HEK293 (cell line): ENCODE results near the gene ARSJ.

Experiments used
- CTCF ChIA-PET: fragments of 350-600 bp; formaldehyde crosslinking; extraction: SDS; loops from one replicate; lab custom pipeline; 2021; ENCODE audit warnings: antibody characterized with exemption; lab: Yijun Ruan, JAX
- POLR2A ChIA-PET: fragments of 300-600 bp; formaldehyde crosslinking; extraction: SDS; loops from one replicate; lab custom pipeline; 2020; ENCODE audit warnings: antibody characterized with exemption, inconsistent platforms; lab: Yijun Ruan, JAX
- H3K27ac ChIP-seq: fragments of 200-500 bp; sonication (Bioruptor generic); 2 replicates; pipeline ENCODE4 v1.5.1; 2014; ENCODE audit warnings: low read depth, low read length, control low read depth, inconsistent platforms; ENCODE audit errors: extremely low read depth
- H3K36me3 ChIP-seq, 2 experiments: fragments of 200-500 bp in 1 of 2; sonication (Bioruptor generic) in 1 of 2; 1 replicate in 1 of 2; 2 replicates in 1 of 2; pipeline ENCODE4 v1.5.1; 2014 to 2017; ENCODE audit warnings: inconsistent platforms in 2 of 2, low read length in 2 of 2; ENCODE audit not compliant: control insufficient read depth in 2 of 2, insufficient read depth in 1 of 2
- H3K4me1 ChIP-seq: fragments of 200-500 bp; sonication (Bioruptor generic); 2 replicates; pipeline ENCODE4 v1.5.1; 2014; ENCODE audit warnings: mild to moderate bottlenecking, low read length, inconsistent platforms; ENCODE audit not compliant: control insufficient read depth, insufficient read depth
- H3K4me3 ChIP-seq: 2 replicates; pipeline ENCODE4 v1.5.1; 2011; ENCODE audit warnings: low read depth, mild to moderate bottlenecking, control low read depth, low read length, moderate library complexity
- H3K9me3 ChIP-seq: fragments of 200-500 bp; sonication (Bioruptor generic); 2 replicates; pipeline ENCODE4 v1.5.1; 2014; ENCODE audit warnings: low read depth, low read length, inconsistent platforms; ENCODE audit not compliant: control insufficient read depth, insufficient read depth
- BCL11A ChIP-seq: fragments of 450-650 bp; formaldehyde crosslinking; IDR thresholded peaks from 2 replicates; pipeline ENCODE4 v1.5.1; 2016; ENCODE audit warnings: low read depth, missing biosample characterization, missing genetic modification characterization
- KLF7 ChIP-seq: fragments of 450-650 bp; formaldehyde crosslinking; IDR thresholded peaks from 2 replicates; pipeline ENCODE4 v1.5.1; 2016; ENCODE audit warnings: missing biosample characterization, missing genetic modification characterization, borderline replicate concordance
- MZF1 ChIP-seq: fragments of 450-650 bp; formaldehyde crosslinking; IDR thresholded peaks from 2 replicates; pipeline ENCODE4 v1.5.1; 2017; ENCODE audit warnings: missing biosample characterization, missing genetic modification characterization, borderline replicate concordance
- PRDM1 ChIP-seq: fragments of 450-650 bp; formaldehyde crosslinking; IDR thresholded peaks from 2 replicates; pipeline ENCODE4; 2016; ENCODE audit warnings: missing biosample characterization, missing genetic modification characterization
- YY1 ChIP-seq: fragments of 450-650 bp; formaldehyde crosslinking; IDR thresholded peaks from 2 replicates; pipeline ENCODE4 v1.5.1; 2018; ENCODE audit warnings: missing biosample characterization, missing genetic modification characterization
- ZBTB11 ChIP-seq: fragments of 450-650 bp; formaldehyde crosslinking; conservative IDR thresholded peaks from 2 replicates; pipeline ENCODE4 v1.5.1; 2016; ENCODE audit warnings: low read depth, missing biosample characterization, missing genetic modification characterization
- ZNF23 ChIP-seq: fragments of 450-650 bp; formaldehyde crosslinking; IDR thresholded peaks from 2 replicates; pipeline ENCODE4 v1.5.1; 2016; ENCODE audit warnings: missing biosample characterization, missing genetic modification characterization, borderline replicate concordance
- ZNF26 ChIP-seq: fragments of 450-650 bp; formaldehyde crosslinking; IDR thresholded peaks from 2 replicates; pipeline ENCODE4 v1.5.1; 2016; ENCODE audit warnings: missing biosample characterization, missing genetic modification characterization
- ZNF423 ChIP-seq: fragments of 450-650 bp; formaldehyde crosslinking; IDR thresholded peaks from 2 replicates; pipeline ENCODE4 v1.5.1; 2016; ENCODE audit warnings: missing biosample characterization, missing genetic modification characterization
- ZNF529 ChIP-seq: fragments of 450-650 bp; formaldehyde crosslinking; IDR thresholded peaks from 2 replicates; pipeline ENCODE4 v1.5.1; 2017; ENCODE audit warnings: missing genetic modification characterization, missing biosample characterization; ENCODE audit not compliant: insufficient replicate concordance
- ZNF549 ChIP-seq: fragments of 450-650 bp; IDR thresholded peaks from 2 replicates; pipeline ENCODE4 v1.5.1; 2018; ENCODE audit warnings: missing biosample characterization, missing genetic modification characterization, mild to moderate bottlenecking, inconsistent platforms, moderate library complexity
- ZNF600 ChIP-seq: fragments of 450-650 bp; formaldehyde crosslinking; IDR thresholded peaks from 2 replicates; pipeline ENCODE4 v1.5.1; 2016; ENCODE audit warnings: missing biosample characterization, missing genetic modification characterization
- ZNF621 ChIP-seq: fragments of 450-650 bp; formaldehyde crosslinking; IDR thresholded peaks from 2 replicates; pipeline ENCODE4 v1.5.1; 2017; ENCODE audit warnings: missing biosample characterization, missing genetic modification characterization
- ZNF776 ChIP-seq: fragments of 450-650 bp; formaldehyde crosslinking; IDR thresholded peaks from 2 replicates; pipeline ENCODE4 v1.5.0; 2017; ENCODE audit warnings: missing biosample characterization, missing genetic modification characterization, borderline replicate concordance
- ZNF777 ChIP-seq: fragments of 450-650 bp; formaldehyde crosslinking; IDR thresholded peaks from 2 replicates; pipeline ENCODE4 v1.5.1; 2017; ENCODE audit warnings: missing biosample characterization, missing genetic modification characterization, borderline replicate concordance
- ZNF830 ChIP-seq: fragments of 450-650 bp; IDR thresholded peaks from 2 replicates; pipeline ENCODE4 v1.5.0; 2018; ENCODE audit warnings: missing biosample characterization, missing genetic modification characterization, low read depth, mild to moderate bottlenecking, moderate library complexity
- ZNF837 ChIP-seq: fragments of 450-650 bp; formaldehyde crosslinking; IDR thresholded peaks from 2 replicates; pipeline ENCODE4 v1.5.1; 2016; ENCODE audit warnings: missing biosample characterization, missing genetic modification characterization
- ZSCAN18 ChIP-seq: fragments of 450-650 bp; formaldehyde crosslinking; IDR thresholded peaks from 2 replicates; pipeline ENCODE4 v1.5.1; 2016; ENCODE audit warnings: missing biosample characterization, missing genetic modification characterization
- ZSCAN4 ChIP-seq: fragments of 450-650 bp; formaldehyde crosslinking; IDR thresholded peaks from 2 replicates; pipeline ENCODE4 v1.5.1; 2017; ENCODE audit warnings: missing biosample characterization, missing genetic modification characterization

ARSJ gene

GRCh38 chr4:113885291-113885690, 94.2 kb downstream of the ARSJ start:
- H3K36me3 ChIP-seq, result no peaks in the 10 kb centered on the region
- H3K4me1 ChIP-seq, result no peaks in the 10 kb centered on the region; the same call in 1 of the 2 replicates
- H3K27ac ChIP-seq, result no peak overlapping the region
- H3K4me3 ChIP-seq, result no peak overlapping the region
- H3K9me3 ChIP-seq, result no peaks in the 10 kb centered on the region
- ChIA-PET CTCF (no interaction called here), POLR2A (no interaction called here)
- TF ChIP-seq ZNF423 (no peak), ZNF776 (no peak), ZNF600 (tag by site-specific recombination) (no peak), ZNF830 (tag by site-specific recombination) (no peak), ZNF23 (no peak), PRDM1 (no peak), ZBTB11 (tag by site-specific recombination) (no peak), ZSCAN4 (no peak), ZNF549 (tag by site-specific recombination) (no peak), ZNF621 (no peak), ZNF529 (tag by site-specific recombination) (no peak), MZF1 (tag by site-specific recombination) (no peak), ZNF777 (tag by site-specific recombination) (no peak), KLF7 (tag by site-specific recombination) (no peak), ZNF837 (tag by site-specific recombination) (no peak), ZSCAN18 (tag by site-specific recombination) (no peak), ZNF26 (no peak), BCL11A (no peak)

- POLR2A ChIA-PET, result no interaction called here
- CTCF ChIA-PET, result no interaction called here
Observed at GRCh38 chr4:113884655-113885054, 94.8 kb downstream of the ARSJ start.

More at GRCh38 chr4:113884655-113885054, 94.8 kb downstream of the ARSJ start:
- Histone ChIP-seq H3K4me3 (no peak overlapping the region), H3K36me3 (no peaks in the 10 kb centered on the region), H3K9me3 (no peaks in the 10 kb centered on the region), H3K4me1 (no peaks in the 10 kb centered on the region; the same call in 1 of the 2 replicates), H3K27ac (no peak overlapping the region)
- no peak for TF ChIP-seq YY1
